Measurements from ENCODE around the gene KHK.

KHK gene

GRCh38 chr2:27082773-27083409, 3.7 kb upstream of the KHK start:
- DNase-seq: no peak

- no peak for DNase-seq
Observed at GRCh38 chr2:27083410-27084296, 2.9 kb upstream of the KHK start.

- no peak for DNase-seq
Observed at GRCh38 chr2:27084297-27085061, 2.1 kb upstream of the KHK start.

GRCh38 chr2:27085062-27085672, 1.4 kb upstream of the KHK start:
- DNase-seq: no peak

DNA sequence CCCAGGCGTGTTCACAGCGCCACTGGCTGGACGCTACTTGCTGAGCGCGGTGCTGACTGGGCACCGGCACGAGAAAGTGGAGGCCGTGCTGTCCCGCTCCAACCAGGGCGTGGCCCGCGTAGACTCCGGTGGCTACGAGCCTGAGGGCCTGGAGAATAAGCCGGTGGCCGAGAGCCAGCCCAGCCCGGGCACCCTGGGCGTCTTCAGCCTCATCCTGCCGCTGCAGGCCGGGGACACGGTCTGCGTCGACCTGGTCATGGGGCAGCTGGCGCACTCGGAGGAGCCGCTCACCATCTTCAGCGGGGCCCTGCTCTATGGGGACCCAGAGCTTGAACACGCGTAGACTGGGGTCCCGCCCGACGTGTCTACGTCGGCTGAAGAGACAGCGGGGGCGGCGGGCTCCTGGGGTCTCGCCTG, 891 bp upstream of the KHK start:
- DNase-seq: no peak

- DNase-seq: peak; percentile 97
Observed at GRCh38 chr2:27086090-27086723, 365 bp upstream of the KHK start.

DNA sequence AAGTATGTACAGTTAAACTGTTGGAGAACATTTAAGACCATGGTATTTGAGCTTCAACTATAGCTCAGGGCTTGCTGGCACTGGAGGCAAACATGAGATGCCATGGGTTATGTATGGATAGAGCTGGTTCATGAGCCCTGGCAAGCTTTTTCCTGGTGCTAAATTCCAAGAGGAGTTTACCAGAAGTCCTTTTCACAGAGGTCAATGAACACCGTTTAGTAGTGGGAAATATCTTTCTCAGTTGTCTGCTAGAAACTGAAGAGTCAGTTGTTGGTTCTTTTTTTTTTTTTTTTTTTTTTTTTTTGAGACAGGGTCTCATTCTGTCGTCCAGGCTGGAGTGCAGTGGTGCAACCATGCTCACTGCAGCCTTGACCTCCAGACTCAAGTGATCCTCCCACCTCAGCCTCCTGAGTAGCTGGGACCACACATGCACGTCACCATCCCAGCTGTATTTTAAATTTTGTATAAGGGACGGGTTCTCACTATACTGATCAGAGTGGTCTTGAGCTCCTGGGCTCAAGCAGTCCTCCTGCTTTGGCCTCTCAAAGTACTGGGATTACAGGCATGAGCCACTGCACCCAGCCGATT, 1.3 kb downstream of the KHK start:
- no peak for DNase-seq

GRCh38 chr2:27088634-27089033, 2.1 kb downstream of the KHK start:
- DNase-seq: no peak

DNA sequence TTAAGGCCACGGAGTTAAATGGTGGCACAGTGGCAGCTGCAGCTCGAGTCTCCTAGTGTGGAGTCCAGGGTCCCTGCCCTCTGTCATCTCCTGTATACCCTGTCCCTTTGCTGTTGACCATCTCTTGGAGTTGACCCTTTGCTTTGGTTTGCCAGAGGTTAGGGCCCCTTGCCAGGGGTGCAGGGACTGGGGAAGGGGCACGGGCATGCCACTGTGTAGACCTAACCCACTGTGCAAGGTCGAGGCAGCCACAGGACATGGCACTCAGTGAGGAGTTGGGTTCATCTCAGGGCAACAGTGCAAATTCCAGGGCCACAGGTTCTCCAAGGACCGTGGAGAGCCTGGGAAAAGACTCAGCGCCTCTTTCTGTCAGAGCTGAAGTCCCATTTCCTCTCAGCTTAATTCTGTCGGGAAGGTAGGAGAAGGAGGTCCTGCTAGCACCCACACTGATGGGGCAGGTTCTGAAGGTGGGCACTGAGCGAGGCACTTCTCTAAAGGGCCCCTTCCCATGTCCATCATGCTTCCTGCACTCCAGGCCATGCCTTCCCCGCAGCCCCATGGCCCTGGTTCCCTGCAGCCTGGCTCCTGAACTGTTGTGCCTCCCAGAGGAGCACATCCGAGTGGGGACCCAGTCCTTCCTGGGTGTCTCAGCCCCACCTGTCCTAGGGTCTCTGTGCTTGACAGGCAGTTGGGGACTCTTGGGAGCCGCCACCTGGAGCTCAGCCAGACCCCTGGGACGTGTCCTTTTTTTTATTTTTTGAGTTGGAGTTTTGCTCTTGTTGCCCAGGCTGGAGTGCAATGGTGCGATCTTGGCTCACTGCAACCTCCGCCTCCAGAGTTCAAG, 2.8 kb downstream of the KHK start:
- no peak for DNase-seq

- no peak for DNase-seq
Observed at GRCh38 chr2:27091746-27092695, 5.4 kb downstream of the KHK start.

- no peak for DNase-seq
Observed at GRCh38 chr2:27092696-27093429, 6.3 kb downstream of the KHK start.

DNA sequence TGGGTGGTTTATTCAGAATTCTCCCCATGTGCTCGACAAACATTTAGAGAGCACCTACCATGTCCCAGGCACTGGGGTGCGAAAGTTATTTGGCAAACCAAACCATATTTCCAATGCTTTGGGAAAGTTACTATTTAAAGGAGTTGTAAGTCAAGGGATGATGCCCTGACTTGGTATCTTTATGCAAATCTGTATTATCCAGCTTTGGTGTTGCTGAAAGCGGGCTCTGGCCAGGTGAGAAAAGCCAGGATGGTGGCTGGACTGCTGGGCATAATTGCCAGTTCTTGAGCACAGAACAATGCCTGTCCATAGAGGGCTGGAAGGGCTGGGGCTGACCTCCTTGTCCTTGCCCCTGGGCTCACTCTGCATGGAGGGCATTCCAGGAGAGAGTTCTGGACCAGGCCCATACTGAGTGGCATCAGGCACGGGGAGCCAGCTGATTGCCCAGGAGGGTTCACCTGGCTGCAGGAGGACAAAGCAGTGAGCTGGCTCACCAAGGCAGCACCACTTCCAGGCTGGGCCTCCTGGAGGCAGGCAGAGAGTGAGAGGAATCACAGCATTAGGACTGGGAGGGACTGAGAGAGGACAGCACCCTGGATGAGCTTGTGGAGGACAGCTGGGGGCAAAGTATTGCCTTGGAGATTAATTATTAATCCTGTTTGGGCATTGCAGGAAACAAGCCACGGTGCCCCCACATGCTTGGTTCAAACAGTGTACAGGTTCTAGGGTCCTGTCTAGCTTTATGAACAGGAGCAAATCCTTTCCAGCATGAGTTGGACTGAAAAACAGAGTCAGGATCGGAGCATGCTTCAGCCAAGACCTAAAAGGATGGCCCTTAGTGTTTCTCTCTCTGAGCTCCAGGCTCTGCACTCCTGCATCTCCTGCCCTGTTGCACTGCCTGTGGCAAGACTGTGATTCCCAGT, 7.1 kb downstream of the KHK start:
- no peak for DNase-seq

GRCh38 chr2:27094353-27094984, 7.9 kb downstream of the KHK start:
- DNase-seq: no peak

DNA sequence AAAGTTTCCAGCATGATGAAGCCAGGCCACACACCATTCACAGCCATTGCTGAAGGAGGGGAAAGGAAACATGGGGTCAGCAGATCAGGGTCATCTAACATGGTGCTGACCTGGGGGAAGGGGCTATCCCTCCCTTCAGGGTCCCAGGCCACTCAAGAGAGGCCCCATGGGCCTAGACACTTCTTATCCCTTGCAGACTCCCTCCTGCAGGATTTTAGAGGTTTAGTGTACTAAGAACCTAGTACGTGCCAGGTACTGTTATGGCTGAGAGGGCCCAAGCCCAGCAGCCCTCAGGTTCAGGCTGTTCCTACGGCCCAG, 8.8 kb downstream of the KHK start:
- DNase-seq: no peak

GRCh38 chr2:27095745-27096651, 9.4 kb downstream of the KHK start:
- no peak for DNase-seq

DNA sequence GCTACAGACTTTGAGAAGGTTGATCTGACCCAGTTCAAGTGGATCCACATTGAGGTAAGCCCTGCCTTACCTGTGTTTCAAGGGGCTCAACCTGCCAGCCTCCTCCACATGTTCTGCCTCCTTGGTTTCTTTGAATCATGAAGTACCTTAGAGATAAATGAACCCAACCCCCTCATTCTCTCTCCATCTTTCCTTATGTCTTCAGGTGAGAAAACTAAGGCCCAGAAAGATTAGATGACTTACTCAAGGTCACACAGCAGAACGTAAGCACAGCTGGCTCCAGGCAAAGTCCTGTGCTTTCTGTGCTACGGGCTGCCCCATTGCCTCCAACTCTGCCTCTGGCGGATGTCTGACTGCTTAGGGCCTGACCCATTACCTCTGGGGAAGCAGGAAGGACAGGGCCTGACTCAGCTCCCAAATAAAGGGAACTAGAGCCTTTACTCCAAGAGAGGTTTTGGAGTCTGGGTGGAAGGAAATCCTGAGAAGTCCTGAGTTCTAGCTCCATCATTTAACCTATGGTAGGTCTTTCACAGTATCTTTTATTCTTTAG, 10.3 kb downstream of the KHK start:
- no peak for DNase-seq
